Hepatocyte (in vitro differentiated cells): ENCODE data around the gene CD163. TPM values are rescaled to one million over a fixed set of nuclear protein-coding genes. Genes with fewer than 3 reads are reported as not detected.

Experiments
- DNase-seq: peaks from one replicate; pipeline ENCODE4 v3.0.0-alpha.2; 2016; ENCODE audit warnings: low spot score
- H2AFZ ChIP-seq: fragments of 200-600 bp; sonication (generic); 2 replicates; pipeline ENCODE4 v1.6.0; 2016; ENCODE audit warnings: antibody characterized with exemption, mild to moderate bottlenecking
- H3K27ac ChIP-seq: fragments of 200-600 bp; sonication (generic); 2 replicates; pipeline ENCODE4 v1.5.1; 2016; ENCODE audit warnings: mild to moderate bottlenecking
- H3K27me3 ChIP-seq: fragments of 200-600 bp; sonication (generic); 2 replicates; pipeline ENCODE4 v1.6.1; 2016
- H3K36me3 ChIP-seq: fragments of 200-600 bp; sonication (generic); replicated peaks from 2 replicates; pipeline ENCODE4 v1.5.1; 2016; ENCODE audit warnings: low read depth; ENCODE audit not compliant: insufficient read depth
- H3K4me1 ChIP-seq: fragments of 200-600 bp; sonication (generic); 2 replicates; pipeline ENCODE4 v1.5.1; 2016; ENCODE audit warnings: mild to moderate bottlenecking, moderate library complexity; ENCODE audit not compliant: insufficient read depth
- H3K4me2 ChIP-seq: fragments of 200-600 bp; sonication (generic); 2 replicates; pipeline ENCODE4 v1.6.0; 2016
- H3K4me3 ChIP-seq: fragments of 200-600 bp; sonication (generic); 2 replicates; pipeline ENCODE4 v1.5.1; 2016; ENCODE audit warnings: mild to moderate bottlenecking
- H3K79me2 ChIP-seq: fragments of 200-600 bp; sonication (generic); 2 replicates; pipeline ENCODE4 v1.6.0; 2017; ENCODE audit warnings: mild to moderate bottlenecking
- H3K9me2 ChIP-seq: fragments of 200-600 bp; sonication (generic); replicated peaks from 2 replicates; pipeline ENCODE4 v1.6.0; 2017; ENCODE audit warnings: mild to moderate bottlenecking; ENCODE audit not compliant: insufficient read depth
- H3K9me3 ChIP-seq: fragments of 200-600 bp; sonication (generic); 2 replicates; pipeline ENCODE4 v1.5.1; 2016; ENCODE audit warnings: low read depth, mild to moderate bottlenecking
- H4K20me1 ChIP-seq: fragments of 200-600 bp; sonication (generic); 2 replicates; pipeline ENCODE4 v1.6.0; 2016; ENCODE audit warnings: mild to moderate bottlenecking; ENCODE audit not compliant: insufficient read depth, poor library complexity, severe bottlenecking
- CTCF ChIP-seq: fragments of 200-600 bp; sonication (generic); IDR thresholded peaks from 2 replicates; pipeline ENCODE4 v1.5.1; 2016; ENCODE audit warnings: antibody characterized with exemption, mild to moderate bottlenecking; ENCODE audit not compliant: poor library complexity
- EZH2 ChIP-seq: fragments of 200-600 bp; sonication (generic); IDR thresholded peaks from 2 replicates; pipeline ENCODE4 v1.6.1; 2016; ENCODE audit warnings: antibody characterized with exemption, mild to moderate bottlenecking, borderline replicate concordance
- EZH2phosphoT487 ChIP-seq: fragments of 200-600 bp; sonication (generic); IDR thresholded peaks from one replicate; pipeline ENCODE4 v1.6.1; 2018; ENCODE audit warnings: antibody characterized with exemption, mild to moderate bottlenecking, low read depth, moderate library complexity; ENCODE audit not compliant: unreplicated experiment, severe bottlenecking
- WGBS: methylation state at CpG from one replicate; pipeline ENCODE4 v1.1.6; 2016; ENCODE audit warnings: low lambda C conversion rate; ENCODE audit errors: missing lambda C conversion rate; 5-methylcytosine and 5-hydroxymethylcytosine counted together
- polyA plus RNA-seq: library from polyadenylated mRNA; unstranded; fragments of >200 nt; fragmentation: Nextera tagmentation; extraction: Ambion mirVana; gene quantifications from 2 replicates; pipeline ENCODE4 v1.2.1, GENCODE V29; 2016
- total RNA-seq: library from RNA; depleted of rRNA; stranded (reverse); fragments of >200 nt; gene quantifications from 2 replicates; pipeline ENCODE4 v1.2.3, GENCODE V29; 2014

Gene CD163
- total and polyA plus RNA-seq, 2 experiments from 2014 or later: 3.0 to 3.8 TPM

GRCh38 chr12:7497661-7498060 lies 5.9 kb downstream of the CD163 start:
- peaks cover 3% of the 10 kb centered on the region for H3K4me1 ChIP-seq
- H2AFZ ChIP-seq: no peak overlapping the region
- no peak overlapping the region for H3K4me3 ChIP-seq
- H3K4me2 ChIP-seq: no peak overlapping the region
- H3K79me2 ChIP-seq: no peaks in the 10 kb centered on the region
- no peak for TF ChIP-seq CTCF
- TF ChIP-seq EZH2phosphoT487: no peak
- no peak for TF ChIP-seq EZH2
- no peak overlapping the region for H3K27ac ChIP-seq
- H3K9me2 ChIP-seq: no peaks in the 10 kb centered on the region
- DNase-seq: no peak
- no peaks in the 10 kb centered on the region for H3K9me3 ChIP-seq
- no peaks in the 10 kb centered on the region for H3K27me3 ChIP-seq
- H3K36me3 ChIP-seq: no peaks in the 10 kb centered on the region
- 77% methylated on average over 3 of the region's 3 CpGs for WGBS
- no peaks in the 10 kb centered on the region for H4K20me1 ChIP-seq

GRCh38 chr12:7496451-7496850 lies 7.1 kb downstream of the CD163 start:
- no peaks in the 10 kb centered on the region for H3K9me2 ChIP-seq
- no peaks in the 10 kb centered on the region for H3K79me2 ChIP-seq
- no peak overlapping the region for H3K4me3 ChIP-seq
- H3K4me2 ChIP-seq: no peak overlapping the region
- peaks cover 3% of the 10 kb centered on the region for H3K4me1 ChIP-seq
- no peak overlapping the region for H2AFZ ChIP-seq
- 78% methylated on average over 4 of the region's 4 CpGs for WGBS
- H3K36me3 ChIP-seq: no peaks in the 10 kb centered on the region
- H4K20me1 ChIP-seq: no peaks in the 10 kb centered on the region
- H3K9me3 ChIP-seq: no peaks in the 10 kb centered on the region
- TF ChIP-seq EZH2phosphoT487 (no peak), EZH2 (no peak), CTCF (no peak)
- H3K27ac ChIP-seq: no peak overlapping the region
- H3K27me3 ChIP-seq: no peaks in the 10 kb centered on the region
- DNase-seq: no peak

DNA sequence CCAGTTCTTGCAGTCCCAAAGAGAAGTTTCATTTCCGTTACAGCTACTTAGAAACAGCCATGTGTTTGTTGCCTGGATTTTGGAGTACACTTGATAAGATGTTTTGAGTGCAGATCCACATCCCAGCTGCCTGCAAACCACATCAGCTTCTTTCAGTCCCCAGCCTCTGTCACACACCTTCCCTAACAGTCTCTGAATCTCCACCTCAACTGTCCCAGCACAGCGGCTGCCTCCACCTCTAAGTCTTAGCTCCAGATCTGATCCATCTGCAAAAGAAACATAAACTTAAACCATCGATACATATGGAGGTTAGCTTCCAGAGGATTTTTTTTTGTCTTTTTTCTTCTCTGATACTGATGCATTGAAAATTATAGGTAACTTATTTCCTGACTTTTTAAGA lies 8.4 kb downstream of the CD163 start:
- H4K20me1 ChIP-seq: no peaks in the 10 kb centered on the region
- peaks cover 3% of the 10 kb centered on the region for H3K4me1 ChIP-seq
- H3K9me2 ChIP-seq: no peaks in the 10 kb centered on the region
- no peak overlapping the region for H3K4me2 ChIP-seq
- no peak for DNase-seq
- H3K27ac ChIP-seq: no peak overlapping the region
- no peaks in the 10 kb centered on the region for H3K36me3 ChIP-seq
- H3K27me3 ChIP-seq: no peaks in the 10 kb centered on the region
- no peaks in the 10 kb centered on the region for H3K79me2 ChIP-seq
- 97% methylated on average over 3 of the region's 3 CpGs for WGBS
- no peak overlapping the region for H2AFZ ChIP-seq
- H3K9me3 ChIP-seq: no peaks in the 10 kb centered on the region
- TF ChIP-seq EZH2phosphoT487: no peak
- TF ChIP-seq CTCF: no peak
- TF ChIP-seq EZH2: no peak
- no peak overlapping the region for H3K4me3 ChIP-seq

GRCh38 chr12:7493006-7493405 lies 10.6 kb downstream of the CD163 start:
- no peaks in the 10 kb centered on the region for H3K27me3 ChIP-seq
- no peak for TF ChIP-seq EZH2
- TF ChIP-seq CTCF: no peak
- no peak for TF ChIP-seq EZH2phosphoT487
- DNase-seq: no peak
- H3K79me2 ChIP-seq: no peaks in the 10 kb centered on the region
- no peaks in the 10 kb centered on the region for H4K20me1 ChIP-seq
- H2AFZ ChIP-seq: no peak overlapping the region
- no peak overlapping the region for H3K27ac ChIP-seq
- 83% methylated on average over 3 of the region's 3 CpGs for WGBS
- H3K9me3 ChIP-seq: no peaks in the 10 kb centered on the region
- no peaks in the 10 kb centered on the region for H3K9me2 ChIP-seq
- H3K4me3 ChIP-seq: no peak overlapping the region
- H3K4me1 ChIP-seq: peaks cover 3% of the 10 kb centered on the region
- H3K4me2 ChIP-seq: peak overlapping the region; percentile 41
- H3K36me3 ChIP-seq: no peaks in the 10 kb centered on the region
